Naive thymus-derived CD8-positive, alpha-beta T cell (primary cell): ENCODE measurements around the gene IPCEF1. TPM values are rescaled to one million over a fixed set of nuclear protein-coding genes. Genes with fewer than 3 reads are reported as not detected.
"Not testable (repeated sequence)": the region's sequence is repeated elsewhere in the genome, so short reads cannot be mapped to it uniquely, and the experiment has no call there.

Source experiments
- ATAC-seq, 2 donors: fragments of 150-1000 bp; cut with Tn5 transposase in 1 of 2; sonication (Bioruptor Pico), chemical (Tn5 transposase) in 1 of 2; 1 replicate in 1 of 2; 2 replicates in 1 of 2; pipeline ENCODE4 v1.10.0; 2021; ENCODE audit warnings: mild to moderate bottlenecking in 2 of 2, moderate library complexity in 2 of 2
- POLR2A ChIA-PET: fragments of 350-600 bp; sonication (Branson Sonifier 250); formaldehyde crosslinking; loops from one replicate; lab custom pipeline; 2021; ENCODE audit warnings: antibody characterized with exemption; lab: Charles Lee
- DNase-seq, 10 donors: peaks; one replicate each; pipeline versions ENCODE4 v3.0.0 to v3.0.0-alpha.2; 2020 to 2022
- H3K27ac Mint-ChIP-seq, 10 donors: one replicate each; pipeline ENCODE4 v1.8.0; 2020 to 2022; ENCODE audit warnings: mild to moderate bottlenecking in 10 of 10, mixed read lengths in 10 of 10, moderate library complexity in 4 of 10, inconsistent platforms in 1 of 10
- H3K27me3 Mint-ChIP-seq, 5 donors: one replicate each; pipeline ENCODE4 v1.8.0; 2021 to 2022; ENCODE audit warnings: mixed read lengths in 5 of 5
- H3K36me3 Mint-ChIP-seq, 3 donors: one replicate each; pipeline ENCODE4 v1.8.0; 2020 to 2022; ENCODE audit warnings: mixed read lengths in 3 of 3, mild to moderate bottlenecking in 2 of 3, inconsistent platforms in 1 of 3
- H3K4me1 Mint-ChIP-seq, 4 donors: one replicate each; pipeline ENCODE4 v1.8.0; 2021 to 2022; ENCODE audit warnings: mixed read lengths in 4 of 4
- H3K4me3 Mint-ChIP-seq, 10 donors: one replicate each; pipeline ENCODE4 v1.8.0; 2020 to 2022; ENCODE audit warnings: mild to moderate bottlenecking in 10 of 10, mixed read lengths in 10 of 10, moderate library complexity in 6 of 10, inconsistent platforms in 1 of 10
- H3K9me3 Mint-ChIP-seq, 9 donors: one replicate each; pipeline ENCODE4 v1.8.0; 2020 to 2022; ENCODE audit warnings: mixed read lengths in 9 of 9, mild to moderate bottlenecking in 3 of 9, inconsistent platforms in 1 of 9, moderate library complexity in 1 of 9
- polyA plus RNA-seq, 3 donors: library from polyadenylated mRNA; unstranded; fragments of 300-500 nt; fragmentation: Illumina TruSeq; gene quantifications; one replicate each; pipeline ENCODE4 v1.2.3, GENCODE V29; 2021
- total RNA-seq, 8 experiments: library from RNA in 2 of 8; stranded (reverse) in 2 of 8; gene quantifications; one replicate each; pipeline ENCODE4 v1.2.3 and lab custom pipeline; 2021 to 2026

The IPCEF1 gene
- total and polyA plus RNA-seq, 5 experiments from 2014 or later: 80.9 to 102 (median 91.7) TPM

DNA sequence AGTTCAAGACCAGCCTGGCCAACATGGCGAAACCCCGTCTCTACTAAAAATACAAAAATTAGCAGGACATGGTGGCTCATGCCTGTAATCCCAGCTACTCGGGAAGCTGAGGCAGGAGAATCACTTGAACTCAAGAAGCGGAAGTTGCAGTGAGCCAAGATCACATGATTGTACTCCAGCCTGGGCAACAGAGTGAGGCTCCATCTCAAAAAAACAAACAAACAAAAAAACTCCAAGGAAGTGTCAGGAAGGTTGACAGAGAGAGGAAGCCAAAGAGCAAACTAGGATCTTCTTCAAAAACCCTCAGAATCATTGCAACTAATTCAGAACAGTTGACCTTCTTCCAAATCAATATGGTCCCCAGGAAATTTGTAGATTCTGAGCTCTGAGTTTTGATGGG, 154.9 kb downstream of the IPCEF1 start:
- POLR2A ChIA-PET: interaction anchor here (0.6 kb wide), 1 partner anchor 31 kb away, joined by 3 read pairs; no protein-coding TSS in a partner anchor
- H3K4me1 Mint-ChIP-seq: peaks cover 25 to 77% (median 61%) of the 10 kb centered on the region in 4 donors
- H3K27me3 Mint-ChIP-seq: not testable (repeated sequence)

GRCh38 chr6:154197196-154197860, 159.3 kb downstream of the IPCEF1 start:
- peak overlapping the region in 7 of 10 donors; percentile 7 to 55 (median 51) for H3K27ac Mint-ChIP-seq
- H3K4me1 Mint-ChIP-seq: peaks cover 24 to 79% (median 56%) of the 10 kb centered on the region in 4 donors
- no peaks in the 10 kb centered on the region for H3K27me3 Mint-ChIP-seq
- peaks cover 0 to 8% (median 3%) of the 10 kb centered on the region in 9 donors for H3K9me3 Mint-ChIP-seq
- peaks cover 31 to 92% (median 73%) of the 10 kb centered on the region in 3 donors for H3K36me3 Mint-ChIP-seq
- no peak for ATAC-seq
- POLR2A ChIA-PET: no interaction called here
- no peak for DNase-seq
- peak overlapping the region in 1 of 10 donors; percentile 38 for H3K4me3 Mint-ChIP-seq

More for the DNA sequence above, 154.9 kb downstream of the IPCEF1 start:
- not testable (repeated sequence) for H3K4me3 Mint-ChIP-seq, DNase-seq, H3K9me3 Mint-ChIP-seq, ATAC-seq
- peak overlapping the region in 4 of 10 donors; percentile 27 to 52 (median 48) for H3K27ac Mint-ChIP-seq
- H3K36me3 Mint-ChIP-seq: peaks cover 37 to 94% (median 80%) of the 10 kb centered on the region in 3 donors

- peaks cover 23 to 76% (median 53%) of the 10 kb centered on the region in 4 donors for H3K4me1 Mint-ChIP-seq
- H3K9me3 Mint-ChIP-seq: peaks cover 0 to 10% (median 3%) of the 10 kb centered on the region in 9 donors
- no peaks in the 10 kb centered on the region for H3K27me3 Mint-ChIP-seq
- ATAC-seq: no peak
- no peak overlapping the region for H3K4me3 Mint-ChIP-seq
- DNase-seq: no peak
- H3K36me3 Mint-ChIP-seq: peaks cover 27 to 92% (median 71%) of the 10 kb centered on the region in 3 donors
- peak overlapping the region in 7 of 10 donors; percentile 15 to 72 (median 61) for H3K27ac Mint-ChIP-seq
- POLR2A ChIA-PET: no interaction called here
Measured at GRCh38 chr6:154196333-154196885, 160.2 kb downstream of the IPCEF1 start.

DNA sequence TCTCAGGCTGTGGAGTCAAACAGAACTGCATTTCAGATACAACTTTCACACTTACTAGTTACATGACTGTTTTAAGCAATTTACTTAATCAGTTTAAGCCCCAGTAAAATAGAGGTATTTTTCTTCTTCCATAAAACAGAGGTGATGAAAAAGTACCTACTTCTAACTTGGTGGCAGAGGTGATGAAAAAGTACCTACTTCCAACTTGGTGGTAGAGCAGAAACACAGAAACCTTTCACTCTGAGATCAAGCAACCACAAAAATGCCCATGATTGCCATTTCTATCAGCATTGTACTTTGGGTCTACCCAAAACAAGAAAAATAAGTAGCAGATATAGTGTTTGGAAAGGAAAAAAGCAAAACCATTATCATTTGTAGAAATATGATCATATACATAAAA, 168.9 kb downstream of the IPCEF1 start:
- H3K4me3 Mint-ChIP-seq: no peak overlapping the region
- peaks cover 0 to 9% (median under 1%) of the 10 kb centered on the region in 9 donors for H3K9me3 Mint-ChIP-seq
- POLR2A ChIA-PET: no interaction called here
- no peak for DNase-seq
- peaks cover 19 to 83% (median 57%) of the 10 kb centered on the region in 3 donors for H3K36me3 Mint-ChIP-seq
- peaks cover 21 to 65% (median 48%) of the 10 kb centered on the region in 4 donors for H3K4me1 Mint-ChIP-seq
- peak overlapping the region in 5 of 10 donors; percentile 18 to 58 (median 36) for H3K27ac Mint-ChIP-seq
- no peaks in the 10 kb centered on the region for H3K27me3 Mint-ChIP-seq
- no peak for ATAC-seq

GRCh38 chr6:154187203-154187602, 169.4 kb downstream of the IPCEF1 start:
- POLR2A ChIA-PET: no interaction called here
- H3K4me3 Mint-ChIP-seq: peak overlapping the region in 2 of 10 donors; percentile 13 to 14
- H3K9me3 Mint-ChIP-seq: peaks cover 0 to 7% (median 0%) of the 10 kb centered on the region in 9 donors
- H3K27ac Mint-ChIP-seq: peak overlapping the region in 6 of 10 donors; percentile 18 to 71 (median 40)
- H3K36me3 Mint-ChIP-seq: peaks cover 19 to 82% (median 55%) of the 10 kb centered on the region in 3 donors
- peaks cover 24 to 65% (median 49%) of the 10 kb centered on the region in 4 donors for H3K4me1 Mint-ChIP-seq
- no peak for ATAC-seq
- H3K27me3 Mint-ChIP-seq: no peaks in the 10 kb centered on the region
- no peak for DNase-seq

GRCh38 chr6:154179434-154179833, 177.2 kb downstream of the IPCEF1 start:
- POLR2A ChIA-PET: interaction anchor here (0.6 kb wide), 1 partner anchor 50 kb away, joined by 6 read pairs; no protein-coding TSS in a partner anchor
- DNase-seq: no peak
- peak overlapping the region in 8 of 10 donors; percentile 2 to 73 (median 22) for H3K27ac Mint-ChIP-seq
- peaks cover 32 to 70% (median 63%) of the 10 kb centered on the region in 4 donors for H3K4me1 Mint-ChIP-seq
- peak overlapping the region in 1 of 10 donors; percentile 16 for H3K4me3 Mint-ChIP-seq
- H3K9me3 Mint-ChIP-seq: peaks cover 0 to 37% (median 8%) of the 10 kb centered on the region in 9 donors
- H3K27me3 Mint-ChIP-seq: no peaks in the 10 kb centered on the region
- ATAC-seq: no peak
- H3K36me3 Mint-ChIP-seq: peaks cover 23 to 79% (median 69%) of the 10 kb centered on the region in 3 donors

DNA sequence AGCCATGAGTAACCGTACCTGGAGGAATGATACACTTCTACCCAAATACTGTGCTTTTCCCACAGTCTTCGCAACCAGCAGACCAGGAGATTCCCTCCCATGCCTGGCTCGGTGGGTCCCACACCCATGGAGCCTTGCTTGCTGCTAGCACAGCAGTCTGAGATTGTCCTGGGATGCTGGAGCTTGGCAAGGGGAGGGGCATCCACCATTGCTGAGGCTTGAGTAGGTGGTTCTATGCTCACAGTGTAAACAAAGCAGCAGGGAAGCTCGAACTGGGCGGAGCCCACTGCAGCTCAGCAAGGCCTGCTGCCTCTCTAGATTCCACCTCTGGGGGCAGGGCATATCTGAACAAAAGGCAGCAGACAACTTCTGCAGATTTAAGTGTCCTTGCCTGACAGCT, 184.2 kb downstream of the IPCEF1 start:
- H3K4me1 Mint-ChIP-seq: peaks cover 49 to 88% (median 81%) of the 10 kb centered on the region in 4 donors
- peaks cover 0 to 39% (median 21%) of the 10 kb centered on the region in 9 donors for H3K9me3 Mint-ChIP-seq
- ATAC-seq, DNase-seq, H3K27me3 Mint-ChIP-seq, POLR2A ChIA-PET: not testable (repeated sequence)
- peak overlapping the region in 5 of 10 donors; percentile 45 to 92 (median 59) for H3K27ac Mint-ChIP-seq
- peak overlapping the region in 2 of 10 donors; percentile 49 to 57 for H3K4me3 Mint-ChIP-seq
- peaks cover 24 to 91% (median 73%) of the 10 kb centered on the region in 3 donors for H3K36me3 Mint-ChIP-seq

- Mint-ChIP-seq H3K4me3 (peak overlapping the region in 3 of 10 donors; percentile 0 to 11 (median 8)), H3K9me3 (peaks cover 0 to 21% (median 12%) of the 10 kb centered on the region in 9 donors), H3K27ac (peak overlapping the region in 9 of 10 donors; percentile 1 to 69 (median 22)), H3K36me3 (peaks cover 30 to 91% (median 67%) of the 10 kb centered on the region in 3 donors), H3K4me1 (peaks cover 49 to 89% (median 82%) of the 10 kb centered on the region in 4 donors), H3K27me3 (no peaks in the 10 kb centered on the region)
- ATAC-seq (no peak), DNase-seq (no peak)
- POLR2A ChIA-PET: interaction anchor here (1.4 to 1.6 kb wide), 2 partner anchors 12 to 78 kb away, joined by 3 to 4 read pairs; no protein-coding TSS in a partner anchor
Measured at GRCh38 chr6:154170106-154170505, 186.5 kb downstream of the IPCEF1 start.

- Mint-ChIP-seq H3K4me3 (peak overlapping the region in 3 of 10 donors; percentile 7 to 19 (median 16)), H3K9me3 (peaks cover 0 to 16% (median 7%) of the 10 kb centered on the region in 9 donors), H3K27ac (peak overlapping the region; percentile 28 to 91 (median 70)), H3K4me1 (peaks cover 45 to 87% (median 79%) of the 10 kb centered on the region in 4 donors), H3K27me3 (no peaks in the 10 kb centered on the region), H3K36me3 (peaks cover 22 to 85% (median 60%) of the 10 kb centered on the region in 3 donors)
- ATAC-seq (no peak), DNase-seq (no peak)
- POLR2A ChIA-PET: interaction anchor here (0.7 to 1.6 kb wide), 3 partner anchors 11 to 1249 kb away, joined by 3 to 4 read pairs (median 3); no protein-coding TSS in a partner anchor
Measured at GRCh38 chr6:154169193-154169847, 187.3 kb downstream of the IPCEF1 start.

DNA sequence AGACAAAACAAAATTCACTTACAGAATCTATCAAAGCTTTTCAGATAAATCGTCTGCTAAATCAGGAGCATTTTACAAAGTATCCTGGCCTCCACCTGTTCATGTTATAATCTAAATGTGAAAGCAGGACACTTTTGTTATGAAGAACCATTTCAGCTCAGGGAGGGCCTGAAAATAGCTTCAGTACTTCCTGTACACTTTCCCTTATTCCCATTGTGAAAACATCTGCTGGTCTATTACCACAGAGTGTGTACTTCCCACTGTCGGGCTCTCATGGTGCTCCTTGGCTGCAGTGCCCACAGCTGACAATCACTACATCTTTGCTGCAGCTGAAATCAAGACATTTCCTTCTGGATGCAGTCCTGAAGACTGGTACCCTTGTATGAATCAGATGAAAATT, 189.5 kb downstream of the IPCEF1 start:
- H3K36me3 Mint-ChIP-seq: peaks cover 12 to 63% (median 38%) of the 10 kb centered on the region in 3 donors
- no peaks in the 10 kb centered on the region for H3K27me3 Mint-ChIP-seq
- no peak overlapping the region for H3K4me3 Mint-ChIP-seq
- H3K9me3 Mint-ChIP-seq: no peaks in the 10 kb centered on the region
- H3K27ac Mint-ChIP-seq: peak overlapping the region in 8 of 10 donors; percentile 4 to 74 (median 62)
- DNase-seq (no peak), ATAC-seq (no peak)
- POLR2A ChIA-PET: interaction anchor here (1.4 kb wide), 1 partner anchor 11 kb away, joined by 5 read pairs; no protein-coding TSS in a partner anchor
- H3K4me1 Mint-ChIP-seq: peaks cover 32 to 67% (median 62%) of the 10 kb centered on the region in 4 donors

GRCh38 chr6:154166140-154166539, 190.5 kb downstream of the IPCEF1 start:
- DNase-seq (no peak), ATAC-seq (peak in 1 of 2 donors; percentile 43)
- Mint-ChIP-seq H3K27me3 (no peaks in the 10 kb centered on the region), H3K36me3 (peaks cover 12 to 54% (median 28%) of the 10 kb centered on the region in 3 donors), H3K4me3 (peak overlapping the region in 4 of 10 donors; percentile 4 to 52 (median 20)), H3K27ac (peak overlapping the region in 8 of 10 donors; percentile 36 to 89 (median 75)), H3K9me3 (no peaks in the 10 kb centered on the region), H3K4me1 (peaks cover 32 to 65% (median 54%) of the 10 kb centered on the region in 4 donors)
- POLR2A ChIA-PET: no interaction called here
